HepG2 (cell line): ENCODE data around the gene SEMA4B. TPM values are rescaled to one million over a fixed set of nuclear protein-coding genes. Genes with fewer than 3 reads are reported as not detected.

Source experiments
- CBX1 ChIP-seq: IDR thresholded peaks from one replicate; pipeline ENCODE4 v1.6.1; 2016; ENCODE audit warnings: antibody characterized with exemption, low read depth
- CENPX ChIP-seq: sonication (generic); formaldehyde crosslinking; IDR thresholded peaks from 2 replicates; pipeline ENCODE4 v1.9.0; 2021; ENCODE audit warnings: mild to moderate bottlenecking, missing genetic modification reagents, moderate library complexity
- DNMT1 ChIP-seq: sonication (generic); formaldehyde crosslinking; IDR thresholded peaks from 2 replicates; pipeline ENCODE4 v1.5.1; 2020; ENCODE audit warnings: mild to moderate bottlenecking, missing genetic modification reagents
- ETV5 ChIP-seq: IDR thresholded peaks from 2 replicates; pipeline ENCODE4 v1.6.1; 2018; ENCODE audit warnings: missing biosample characterization, missing genetic modification reagents, inconsistent platforms, borderline replicate concordance
- FOSL1 ChIP-seq: sonication (generic); formaldehyde crosslinking; IDR thresholded peaks from 2 replicates; pipeline ENCODE4 v1.9.0; 2021; ENCODE audit warnings: missing genetic modification reagents, borderline replicate concordance
- HDAC1 ChIP-seq: sonication (generic); formaldehyde crosslinking; IDR thresholded peaks from 2 replicates; pipeline ENCODE4 v1.5.1; 2020; ENCODE audit warnings: mild to moderate bottlenecking, missing genetic modification reagents
- HHEX ChIP-seq: IDR thresholded peaks from 2 replicates; pipeline ENCODE4 v1.6.1; 2016; ENCODE audit warnings: control low read depth
- KDM2A ChIP-seq: sonication (generic); formaldehyde crosslinking; IDR thresholded peaks from 2 replicates; pipeline ENCODE4 v1.4.0; 2020; ENCODE audit warnings: low read depth, missing genetic modification reagents, borderline replicate concordance
- MAF1 ChIP-seq: sonication (generic); formaldehyde crosslinking; IDR thresholded peaks from 2 replicates; pipeline ENCODE4 v1.5.0; 2020; ENCODE audit warnings: missing genetic modification reagents, borderline replicate concordance
- NCOA5 ChIP-seq: sonication (generic); formaldehyde crosslinking; IDR thresholded peaks from 2 replicates; pipeline ENCODE4 v1.4.0; 2020; ENCODE audit warnings: missing genetic modification reagents
- NFYC ChIP-seq: IDR thresholded peaks from 2 replicates; pipeline ENCODE4 v1.6.1; 2016; ENCODE audit warnings: missing genetic modification reagents, missing compliant biosample characterization
- RAD51 ChIP-seq: fragments of 450-650 bp; IDR thresholded peaks from 2 replicates; pipeline ENCODE4 v1.6.1; 2016; ENCODE audit warnings: borderline replicate concordance
- SMAD3 ChIP-seq: sonication (generic); formaldehyde crosslinking; IDR thresholded peaks from 2 replicates; pipeline ENCODE4 v1.4.0; 2020; ENCODE audit warnings: missing genetic modification reagents
- TBX3 ChIP-seq: fragments of 450-650 bp; IDR thresholded peaks from 2 replicates; pipeline ENCODE4 v1.6.1; 2017; ENCODE audit warnings: antibody characterized with exemption, mild to moderate bottlenecking, inconsistent platforms, borderline replicate concordance
- TEAD3 ChIP-seq: optimal IDR thresholded peaks from 2 replicates; pipeline ENCODE3; 2016; ENCODE audit warnings: borderline replicate concordance
- TOE1 ChIP-seq: sonication (generic); formaldehyde crosslinking; IDR thresholded peaks from 2 replicates; pipeline ENCODE4 v1.4.0; 2020; ENCODE audit warnings: mild to moderate bottlenecking, missing genetic modification reagents
- YY1 ChIP-seq: IDR thresholded peaks from 2 replicates; pipeline ENCODE4 v1.6.1; 2011; ENCODE audit warnings: low read length, low read depth, moderate library complexity, mild to moderate bottlenecking; ENCODE audit not compliant: insufficient read depth, insufficient replicate concordance
- ZBTB38 ChIP-seq: sonication (generic); formaldehyde crosslinking; IDR thresholded peaks from 2 replicates; pipeline ENCODE4 v1.5.1; 2020; ENCODE audit warnings: mild to moderate bottlenecking, missing genetic modification reagents
- ZFY ChIP-seq: sonication (generic); formaldehyde crosslinking; IDR thresholded peaks from 2 replicates; pipeline ENCODE4 v1.4.0; 2020; ENCODE audit warnings: missing genetic modification reagents
- ZNF234 ChIP-seq: sonication (generic); formaldehyde crosslinking; conservative IDR thresholded peaks from 2 replicates; pipeline ENCODE4 v1.5.1; 2020; ENCODE audit warnings: mild to moderate bottlenecking, missing genetic modification reagents
- ZNF331 ChIP-seq: sonication (generic); formaldehyde crosslinking; IDR thresholded peaks from 2 replicates; pipeline ENCODE4 v1.4.0; 2020; ENCODE audit warnings: missing genetic modification reagents
- ZNF382 ChIP-seq: sonication (generic); formaldehyde crosslinking; IDR thresholded peaks from 2 replicates; pipeline ENCODE4 v1.5.0; 2020; ENCODE audit warnings: missing genetic modification reagents, mild to moderate bottlenecking, borderline replicate concordance
- ZNF597 ChIP-seq: sonication (generic); formaldehyde crosslinking; IDR thresholded peaks from 2 replicates; pipeline ENCODE4 v1.5.0; 2020; ENCODE audit warnings: missing genetic modification reagents
- ZNF709 ChIP-seq: sonication (generic); formaldehyde crosslinking; IDR thresholded peaks from 2 replicates; pipeline ENCODE4 v1.5.0; 2020; ENCODE audit warnings: mild to moderate bottlenecking, missing genetic modification reagents
- ZNF737 ChIP-seq: sonication (generic); formaldehyde crosslinking; IDR thresholded peaks from 2 replicates; pipeline ENCODE4 v1.5.0; 2020; ENCODE audit warnings: missing genetic modification reagents, mild to moderate bottlenecking, borderline replicate concordance
- polyA plus RNA-seq, 8 experiments: library from polyadenylated mRNA; depleted of rRNA in 3 of 8; stranded (reverse) in 7 of 8; unstranded in 1 of 8; fragments of >200 nt; fragmentation: Illumina TruSeq in 4 of 8; extraction: Trizol in 4 of 8; gene quantifications; 2 replicates each; pipeline versions ENCODE4 v1.2.1 to v1.2.3, GENCODE V29; 2011 to 2016; ENCODE audit warnings: low read depth in 4 of 8, missing spikeins in 1 of 8, mixed read lengths in 1 of 8; ENCODE audit not compliant: insufficient read depth in 1 of 8
- total RNA-seq, 5 experiments: library from RNA; depleted of rRNA; stranded (reverse); fragments of >200 nt; fragmentation: Illumina TruSeq; extraction: Trizol; gene quantifications; 2 replicates each; pipeline ENCODE4 v1.2.3, GENCODE V29; 2016; ENCODE audit warnings: low read depth in 1 of 5
- TF ChIP-seq, protein P1 (sequence below): sonication (generic); formaldehyde crosslinking; IDR thresholded peaks from 2 replicates; pipeline ENCODE4 v1.8.0; 2022; ENCODE audit warnings: missing genetic modification reagents, mild to moderate bottlenecking, inconsistent platforms, borderline replicate concordance
- TF ChIP-seq, protein P2 (sequence below): sonication (generic); formaldehyde crosslinking; IDR thresholded peaks from 2 replicates; pipeline ENCODE4 v1.8.1; 2023; ENCODE audit warnings: mild to moderate bottlenecking, missing genetic modification reagents

Gene SEMA4B
- total and polyA plus RNA-seq, 2 of the 13 experiments (the other 11 are each of a cell fraction or from before 2014, with no cell fraction given): 2.1 to 17.0 TPM

GRCh38 chr15:90184786-90185704, 16.1 kb upstream of the SEMA4B start (continued):
- TF ChIP-seq ZNF382 (no peak), YY1 (no peak), ZNF597 (no peak), NCOA5 (no peak), TBX3 (no peak), HHEX (CRISPR knock-in tag) (no peak), ZNF234 (0 out of 2 replicates have a peak, but pooled peaks have one; percentile 27), TEAD3 (CRISPR knock-in tag) (peak; percentile 38), HDAC1 (CRISPR knock-in tag) (peak; percentile 87), CENPX (CRISPR knock-in tag) (no peak), DNMT1 (no peak), CBX1 (no peak), ZNF709 (0 out of 2 replicates have a peak, but pooled peaks have one; percentile 12), ZBTB38 (CRISPR knock-in tag) (0 out of 2 replicates have a peak, but pooled peaks have one; percentile 29), MAF1 (no peak; the same call in 1 of the 2 replicates), ZFY (peak; percentile 78), NFYC (CRISPR knock-in tag) (no peak), RAD51 (no peak), FOSL1 (CRISPR knock-in tag) (no peak), ETV5 (CRISPR knock-in tag) (peak; percentile 59; the same call in 1 of the 2 replicates), KDM2A (CRISPR knock-in tag) (peak; percentile 74; the same call in 1 of the 2 replicates), TOE1 (CRISPR knock-in tag) (no peak), ZNF737 (CRISPR knock-in tag) (no peak), ZNF331 (CRISPR knock-in tag) (no peak; the same call in 1 of the 2 replicates), SMAD3 (CRISPR knock-in tag) (no peak)
- TF ChIP-seq, protein P1, sequence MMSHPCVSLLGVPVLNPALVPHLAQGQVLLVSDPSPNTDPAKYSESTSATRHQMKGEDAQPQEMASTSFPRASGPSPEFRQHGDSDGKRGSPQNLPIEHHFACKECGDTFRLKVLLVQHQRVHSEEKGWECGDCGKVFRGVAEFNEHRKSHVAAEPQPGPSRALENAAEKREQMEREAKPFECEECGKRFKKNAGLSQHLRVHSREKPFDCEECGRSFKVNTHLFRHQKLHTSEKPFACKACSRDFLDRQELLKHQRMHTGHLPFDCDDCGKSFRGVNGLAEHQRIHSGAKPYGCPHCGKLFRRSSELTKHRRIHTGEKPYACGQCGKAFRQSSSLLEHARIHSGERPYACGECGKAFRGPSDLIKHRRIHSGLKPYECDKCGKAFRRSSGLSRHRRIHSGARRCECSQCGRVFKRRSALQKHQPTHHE (CRISPR knock-in tag): peak; percentile 55; the same call in 1 of the 2 replicates
- TF ChIP-seq, protein P2, sequence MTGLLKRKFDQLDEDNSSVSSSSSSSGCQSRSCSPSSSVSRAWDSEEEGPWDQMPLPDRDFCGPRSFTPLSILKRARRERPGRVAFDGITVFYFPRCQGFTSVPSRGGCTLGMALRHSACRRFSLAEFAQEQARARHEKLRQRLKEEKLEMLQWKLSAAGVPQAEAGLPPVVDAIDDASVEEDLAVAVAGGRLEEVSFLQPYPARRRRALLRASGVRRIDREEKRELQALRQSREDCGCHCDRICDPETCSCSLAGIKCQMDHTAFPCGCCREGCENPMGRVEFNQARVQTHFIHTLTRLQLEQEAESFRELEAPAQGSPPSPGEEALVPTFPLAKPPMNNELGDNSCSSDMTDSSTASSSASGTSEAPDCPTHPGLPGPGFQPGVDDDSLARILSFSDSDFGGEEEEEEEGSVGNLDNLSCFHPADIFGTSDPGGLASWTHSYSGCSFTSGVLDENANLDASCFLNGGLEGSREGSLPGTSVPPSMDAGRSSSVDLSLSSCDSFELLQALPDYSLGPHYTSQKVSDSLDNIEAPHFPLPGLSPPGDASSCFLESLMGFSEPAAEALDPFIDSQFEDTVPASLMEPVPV: no peak
